A673 (cell line): Measurements from ENCODE around the gene RBP2. TPM values are rescaled to one million over a fixed set of nuclear protein-coding genes. Genes with fewer than 3 reads are reported as not detected.

ENCODE experiments used
- BruUV-seq: library from RNA; stranded (reverse); fragments of 400-500 nt; replicated peaks from 2 replicates; lab custom pipeline; 2021; lab: Mats Ljungman, UMichigan
- CTCF ChIA-PET: fragments of 300-600 bp; sonication (Branson Sonifier 250); formaldehyde crosslinking; loops from one replicate; lab custom pipeline; 2022; ENCODE audit warnings: antibody characterized with exemption; lab: Charles Lee
- POLR2A ChIA-PET: fragments of 300-600 bp; sonication (Branson Sonifier 250); formaldehyde crosslinking; loops from one replicate; lab custom pipeline; 2022; ENCODE audit warnings: antibody characterized with exemption; ENCODE audit not compliant: low non-redundant PET; lab: Charles Lee
- DNase-seq: peaks from one replicate; pipeline ENCODE4 v3.0.0-alpha.2; 2015; ENCODE audit warnings: low spot score
- H3K27ac ChIP-seq: fragments of 200-600 bp; sonication (generic); 2 replicates; pipeline ENCODE4 v1.5.1; 2016; ENCODE audit warnings: mixed run types, low read depth, mild to moderate bottlenecking, mixed read lengths, antibody characterized with exemption, low read length; ENCODE audit not compliant: poor library complexity, severe bottlenecking
- H3K27me3 ChIP-seq: fragments of 200-600 bp; sonication (generic); replicated peaks from 2 replicates; pipeline ENCODE4 v1.6.1; 2017; ENCODE audit warnings: mixed run types, low read depth, mild to moderate bottlenecking, mixed read lengths, antibody characterized with exemption, low read length; ENCODE audit not compliant: insufficient read depth, poor library complexity
- H3K36me3 ChIP-seq: fragments of 200-600 bp; sonication (generic); 2 replicates; pipeline ENCODE4 v1.6.1; 2016; ENCODE audit warnings: mixed run types, mild to moderate bottlenecking, mixed read lengths, antibody characterized with exemption, low read length; ENCODE audit not compliant: insufficient read depth, poor library complexity, severe bottlenecking
- H3K4me1 ChIP-seq: fragments of 200-600 bp; sonication (generic); 2 replicates; pipeline ENCODE4 v1.6.1; 2017; ENCODE audit warnings: mixed run types, mild to moderate bottlenecking, mixed read lengths, antibody characterized with exemption, low read length; ENCODE audit not compliant: insufficient read depth, poor library complexity, severe bottlenecking
- H3K4me3 ChIP-seq: fragments of 200-600 bp; sonication (generic); 2 replicates; pipeline ENCODE4 v1.5.1; 2016; ENCODE audit warnings: low read depth, mixed run types, mild to moderate bottlenecking, mixed read lengths, low read length; ENCODE audit not compliant: poor library complexity, severe bottlenecking
- H3K9me3 ChIP-seq: fragments of 200-600 bp; sonication (generic); 2 replicates; pipeline ENCODE4 v1.6.1; 2016; ENCODE audit warnings: mixed run types, low read depth, mild to moderate bottlenecking, mixed read lengths, antibody characterized with exemption, low read length; ENCODE audit not compliant: poor library complexity, severe bottlenecking
- EZH2 ChIP-seq: fragments of 200-600 bp; sonication (generic); IDR thresholded peaks from 2 replicates; pipeline ENCODE4 v1.6.1; 2017; ENCODE audit warnings: borderline replicate concordance, low read depth, mild to moderate bottlenecking, mixed read lengths, antibody characterized with exemption, low read length; ENCODE audit not compliant: poor library complexity, severe bottlenecking
- intact Hi-C: fragments of 100-400 bp; cut with micrococcal nuclease; formaldehyde crosslinking; loops from one replicate; pipeline ENCODE4 v1.10.0; 2022; ENCODE audit not compliant: unreplicated experiment
- total RNA-seq: library from RNA; stranded (reverse); gene quantifications from 2 replicates; pipeline ENCODE4 v1.2.3, GENCODE V29; 2021
- TF ChIP-seq, protein P1 (sequence below): fragments of 300-800, 200-600 bp; sonication (generic); conservative IDR thresholded peaks from 2 replicates; pipeline ENCODE4 v1.5.1; 2017; ENCODE audit warnings: low read depth, mild to moderate bottlenecking, antibody characterized with exemption, low read length, moderate library complexity, mixed read lengths

The RBP2 gene
- total RNA-seq, 1 experiment from 2014 or later, result not detected

DNA sequence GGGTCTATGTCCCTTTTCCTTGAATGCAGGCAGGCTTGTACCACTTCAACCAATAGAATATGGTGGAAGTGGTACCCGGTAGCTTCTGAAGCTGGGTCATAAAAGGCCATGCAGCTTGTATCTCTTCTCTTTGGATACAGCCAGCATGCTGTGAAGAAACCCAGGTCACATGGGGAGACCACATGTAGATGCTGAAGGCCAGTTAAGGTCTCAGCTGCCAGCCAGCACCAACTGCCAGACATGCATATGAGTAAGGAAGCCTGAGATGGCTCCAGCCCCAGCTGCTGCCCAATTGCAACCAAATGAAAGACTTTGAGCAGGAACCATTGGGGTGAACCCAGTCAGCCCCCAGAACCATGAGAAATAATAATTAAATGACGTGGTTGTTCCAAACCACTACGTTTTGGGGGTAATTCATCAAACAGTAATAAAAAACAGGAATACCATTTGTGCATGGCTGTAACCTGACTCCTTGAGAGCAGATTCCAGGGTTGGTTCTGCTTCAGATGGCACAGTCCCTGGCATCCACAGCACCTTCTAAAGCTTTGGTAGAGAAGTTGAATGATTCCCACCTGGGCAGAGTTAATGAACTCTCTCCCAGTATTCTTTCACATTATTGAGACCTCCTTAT lies 3.8 kb downstream of the RBP2 start:
- intact Hi-C loops, result no loop called here
- no peak for DNase-seq
- H3K27ac ChIP-seq, result no peak overlapping the region
- TF ChIP-seq, protein P1, sequence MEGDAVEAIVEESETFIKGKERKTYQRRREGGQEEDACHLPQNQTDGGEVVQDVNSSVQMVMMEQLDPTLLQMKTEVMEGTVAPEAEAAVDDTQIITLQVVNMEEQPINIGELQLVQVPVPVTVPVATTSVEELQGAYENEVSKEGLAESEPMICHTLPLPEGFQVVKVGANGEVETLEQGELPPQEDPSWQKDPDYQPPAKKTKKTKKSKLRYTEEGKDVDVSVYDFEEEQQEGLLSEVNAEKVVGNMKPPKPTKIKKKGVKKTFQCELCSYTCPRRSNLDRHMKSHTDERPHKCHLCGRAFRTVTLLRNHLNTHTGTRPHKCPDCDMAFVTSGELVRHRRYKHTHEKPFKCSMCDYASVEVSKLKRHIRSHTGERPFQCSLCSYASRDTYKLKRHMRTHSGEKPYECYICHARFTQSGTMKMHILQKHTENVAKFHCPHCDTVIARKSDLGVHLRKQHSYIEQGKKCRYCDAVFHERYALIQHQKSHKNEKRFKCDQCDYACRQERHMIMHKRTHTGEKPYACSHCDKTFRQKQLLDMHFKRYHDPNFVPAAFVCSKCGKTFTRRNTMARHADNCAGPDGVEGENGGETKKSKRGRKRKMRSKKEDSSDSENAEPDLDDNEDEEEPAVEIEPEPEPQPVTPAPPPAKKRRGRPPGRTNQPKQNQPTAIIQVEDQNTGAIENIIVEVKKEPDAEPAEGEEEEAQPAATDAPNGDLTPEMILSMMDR, result no peak
- no peak for TF ChIP-seq EZH2
- H3K27me3 ChIP-seq, result no peaks in the 10 kb centered on the region
- no TSS peak for BruUV-seq
- H3K9me3 ChIP-seq, result no peaks in the 10 kb centered on the region
- H3K4me3 ChIP-seq, result no peak overlapping the region
- ChIA-PET POLR2A (no interaction called here), CTCF (no interaction called here)
- H3K4me1 ChIP-seq, result no peaks in the 10 kb centered on the region
- no peaks in the 10 kb centered on the region for H3K36me3 ChIP-seq

- Histone ChIP-seq H3K27me3 (no peaks in the 10 kb centered on the region), H3K4me1 (no peaks in the 10 kb centered on the region), H3K36me3 (no peaks in the 10 kb centered on the region), H3K9me3 (no peaks in the 10 kb centered on the region), H3K27ac (no peak overlapping the region), H3K4me3 (no peak overlapping the region)
- no TSS peak for BruUV-seq
- intact Hi-C loops, result no loop called here
- TF ChIP-seq, protein P1, result no peak
- no peak for TF ChIP-seq EZH2
- ChIA-PET POLR2A (no interaction called here), CTCF (no interaction called here)
- no peak for DNase-seq
Observed at GRCh38 chr3:139470199-139470598, 6.1 kb downstream of the RBP2 start.

GRCh38 chr3:139468399-139468798 lies 7.9 kb downstream of the RBP2 start:
- BruUV-seq, result no TSS peak
- TF ChIP-seq EZH2, result no peak
- TF ChIP-seq, protein P1, result no peak
- H3K27me3 ChIP-seq, result no peaks in the 10 kb centered on the region
- no peak overlapping the region for H3K4me3 ChIP-seq
- no peak overlapping the region for H3K27ac ChIP-seq
- ChIA-PET CTCF (no interaction called here), POLR2A (no interaction called here)
- intact Hi-C loops, result no loop called here
- H3K9me3 ChIP-seq, result no peaks in the 10 kb centered on the region
- no peak for DNase-seq
- H3K36me3 ChIP-seq, result no peaks in the 10 kb centered on the region
- no peaks in the 10 kb centered on the region for H3K4me1 ChIP-seq
